ENCODE measurements around the gene ATG4D. TPM values are rescaled to one million over a fixed set of nuclear protein-coding genes. Genes with fewer than 3 reads are reported as not detected.
"Not testable (repeated sequence)": the region's sequence is repeated elsewhere in the genome, so short reads cannot be mapped to it uniquely, and the experiment has no call there.

Gene ATG4D
- total RNA-seq, 1 donor from 2014 or later = 47.6 TPM

- intact Hi-C loops (cut with DNase I) = no loop called here
- DNase-seq (ENCODE audit: low spot score) = no peak
Measured at GRCh38 chr19:10548746-10549276, 5.1 kb downstream of the ATG4D start.

GRCh38 chr19:10549733-10550132 lies 6.0 kb downstream of the ATG4D start:
- intact Hi-C loops (cut with DNase I) = no loop called here
- no peak for DNase-seq (ENCODE audit: low spot score)

GRCh38 chr19:10550336-10550735 lies 6.6 kb downstream of the ATG4D start:
- intact Hi-C loops (cut with DNase I) = no loop called here
- no peak for DNase-seq (ENCODE audit: low spot score)

- intact Hi-C loops (cut with DNase I); DNase-seq (ENCODE audit: low spot score): not testable (repeated sequence)
Measured at GRCh38 chr19:10551006-10551405, 7.3 kb downstream of the ATG4D start.

- DNase-seq (ENCODE audit: low spot score) = no peak
- intact Hi-C loops (cut with DNase I) = no loop called here
Measured at GRCh38 chr19:10551698-10552301, 8.1 kb downstream of the ATG4D start.

GRCh38 chr19:10552510-10553053 lies 8.9 kb downstream of the ATG4D start:
- intact Hi-C loops (cut with DNase I) = no loop called here
- DNase-seq (ENCODE audit: low spot score) = no peak

GRCh38 chr19:10553087-10553667 lies 9.5 kb downstream of the ATG4D start:
- intact Hi-C loops (cut with DNase I) = no loop called here
- DNase-seq (ENCODE audit: low spot score) = no peak

- intact Hi-C loops (cut with DNase I) = no loop called here
- no peak for DNase-seq (ENCODE audit: low spot score)
Measured at GRCh38 chr19:10553943-10554381, 10.3 kb downstream of the ATG4D start.

- DNase-seq (ENCODE audit: low spot score) = no peak
- intact Hi-C loops (cut with DNase I) = no loop called here
Measured at GRCh38 chr19:10554760-10555609, 11.3 kb downstream of the ATG4D start.

GRCh38 chr19:10555610-10555973 lies 11.9 kb downstream of the ATG4D start:
- no peak for DNase-seq (ENCODE audit: low spot score)
- intact Hi-C loops (cut with DNase I) = no loop called here

GRCh38 chr19:10557603-10558197 lies 14.0 kb downstream of the ATG4D start:
- intact Hi-C loops (cut with DNase I) = no loop called here
- DNase-seq (ENCODE audit: low spot score) = no peak

GRCh38 chr19:10560154-10560553 lies 16.4 kb downstream of the ATG4D start:
- DNase-seq (ENCODE audit: low spot score) = no peak
- intact Hi-C loops (cut with DNase I) = no loop called here

GRCh38 chr19:10562609-10563008 lies 18.9 kb downstream of the ATG4D start:
- intact Hi-C loops (cut with DNase I) = no loop called here
- no peak for DNase-seq (ENCODE audit: low spot score)

GRCh38 chr19:10565028-10565566 lies 21.4 kb downstream of the ATG4D start:
- DNase-seq (ENCODE audit: low spot score) = no peak
- intact Hi-C loops (cut with DNase I) = loop anchor here (2.0 to 5.0 kb wide), 3 partner anchors 20 to 163 kb away; partner anchors contain the start of genes CDC37 and ILF3

GRCh38 chr19:10565567-10566407 lies 22.1 kb downstream of the ATG4D start, which contains the start of gene KRI1:
TSS of gene KRI1 (minus strand) at chr19:10566010. CDS start at chr19:10565999, 11 bp downstream.
- peak; percentile 99 for DNase-seq (ENCODE audit: low spot score)
- intact Hi-C loops (cut with DNase I) = loop anchor here (2.0 to 5.0 kb wide), 3 partner anchors 21 to 163 kb away; partner anchors contain the start of genes CDC37 and ILF3

GRCh38 chr19:10566408-10566657 lies 22.6 kb downstream of the ATG4D start:
- DNase-seq (ENCODE audit: low spot score) = no peak
- intact Hi-C loops (cut with DNase I) = loop anchor here (5.0 kb wide), 2 partner anchors 86 to 164 kb away; partner anchors contain the start of genes CDC37 and ILF3

GRCh38 chr19:10566658-10567410 lies 23.1 kb downstream of the ATG4D start:
- intact Hi-C loops (cut with DNase I) = loop anchor here (5.0 kb wide), 2 partner anchors 85 to 165 kb away; partner anchors contain the start of genes CDC37 and ILF3

GRCh38 chr19:10567656-10568055 lies 24.0 kb downstream of the ATG4D start:
- intact Hi-C loops (cut with DNase I) = loop anchor here (5.0 kb wide), 2 partner anchors 85 to 165 kb away; partner anchors contain the start of genes CDC37 and ILF3
- DNase-seq (ENCODE audit: low spot score) = no peak

More at GRCh38 chr19:10566658-10567410, 23.1 kb downstream of the ATG4D start:
- DNase-seq (ENCODE audit: low spot score) = no peak
